Stomach (tissue), 4 donors: ENCODE measurements around the gene LRMDA.

ENCODE experiments used
- CTCF ChIP-seq, 7 experiments: fragments of 450-650 bp in 4 of 7; fragments of 200-600 bp in 3 of 7; sonication (generic) in 3 of 7; IDR thresholded peaks; one replicate each; pipeline ENCODE4 v1.5.1; 2016 to 2019; ENCODE audit warnings: antibody characterized with exemption in 7 of 7, control low read depth in 2 of 7, mild to moderate bottlenecking in 1 of 7
- EP300 ChIP-seq: sonication (generic); formaldehyde crosslinking; IDR thresholded peaks from one replicate; pipeline ENCODE4 v1.6.1; 2017; ENCODE audit warnings: antibody characterized with exemption
- POLR2A ChIP-seq, 4 donors: fragments of 450-650 bp; IDR thresholded peaks; one replicate each; pipeline ENCODE4 v1.6.1; 2016; ENCODE audit warnings: antibody characterized with exemption in 4 of 4, control low read depth in 2 of 4, mild to moderate bottlenecking in 1 of 4, moderate library complexity in 1 of 4
- POLR2AphosphoS5 ChIP-seq, 3 donors: sonication (generic); formaldehyde crosslinking; IDR thresholded peaks; one replicate each; pipeline ENCODE4 v1.6.1; 2016; ENCODE audit warnings: antibody characterized with exemption in 3 of 3

GRCh38 chr10:76242956-76243355 lies 811.5 kb downstream of the LRMDA start:
- no peak for TF ChIP-seq CTCF (IDR thresholded peaks at IDR 0.05)
- TF ChIP-seq EP300, result no peak
- TF ChIP-seq POLR2A (IDR thresholded peaks at IDR 0.05), result no peak
- no peak for TF ChIP-seq POLR2AphosphoS5 (IDR thresholded peaks at IDR 0.05)
